ENCODE data around the gene GLUL. TPM values are rescaled to one million over a fixed set of nuclear protein-coding genes. Genes with fewer than 3 reads are reported as not detected.

Gene GLUL
- total RNA-seq, 3 donors from 2014 or later: 1,940 to 10,612 (median 2,824) TPM

DNA sequence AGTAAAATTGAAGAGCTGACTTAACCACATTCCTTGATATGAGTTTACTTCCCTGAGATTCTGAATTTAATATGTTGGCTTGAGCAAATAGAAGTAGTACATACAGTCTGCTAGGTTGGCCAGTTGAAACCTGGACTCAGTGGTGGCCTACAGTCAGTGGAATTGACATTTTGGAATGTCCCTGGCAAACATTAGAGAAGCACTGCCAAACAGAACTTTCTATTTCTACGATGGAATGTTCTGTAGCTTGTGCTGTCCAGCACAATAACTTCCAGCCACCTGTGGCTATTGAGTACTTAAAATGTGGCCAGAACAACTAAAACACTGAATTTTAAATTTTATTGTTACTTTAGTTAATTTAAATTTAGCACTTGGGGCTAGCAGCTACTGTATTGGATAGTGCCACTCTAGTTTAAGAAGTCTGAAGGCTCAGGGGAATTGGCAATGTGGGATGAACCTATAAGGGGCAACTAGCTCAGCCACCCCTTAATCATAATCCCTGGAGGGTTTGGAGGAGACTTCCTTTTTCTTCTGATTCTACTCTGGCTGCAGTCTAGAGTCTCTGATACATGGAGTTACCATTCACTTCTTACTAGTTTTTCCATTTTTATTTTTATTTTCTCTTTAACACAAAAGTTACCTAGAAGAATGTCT, 19.2 kb upstream of the GLUL start:
- Histone ChIP-seq H3K27ac (no peak overlapping the region), H3K4me3 (no peak overlapping the region)

DNA sequence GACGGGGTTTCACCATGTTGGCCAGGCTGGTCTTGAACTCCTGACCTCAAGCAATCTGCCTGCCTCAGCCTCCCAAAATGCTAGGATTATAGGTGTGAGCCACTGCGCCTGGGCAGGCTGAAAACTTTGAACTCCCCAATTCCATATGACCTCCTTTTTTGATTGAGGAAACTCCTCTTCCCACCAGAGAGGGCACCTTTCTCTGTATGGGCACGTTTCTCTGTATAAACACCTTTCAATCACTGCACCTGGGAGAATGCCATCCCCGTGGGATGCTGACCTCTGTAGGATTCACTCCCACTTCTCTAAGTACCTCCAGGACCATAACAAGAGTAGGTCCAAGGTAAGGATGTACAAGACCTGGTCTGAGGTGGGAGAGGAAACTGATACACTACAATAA, 18.5 kb upstream of the GLUL start:
- TF ChIP-seq CTCF (IDR thresholded peaks at IDR 0.05) (no peak), POLR2AphosphoS5 (IDR thresholded peaks at IDR 0.05) (no peak), POLR2A (IDR thresholded peaks at IDR 0.05) (no peak)
- Histone ChIP-seq H3K9me3 (no peaks in the 10 kb centered on the region), H3K4me1 (no peaks in the 10 kb centered on the region), H3K27ac (no peak overlapping the region), H3K4me3 (no peak overlapping the region), H3K27me3 (peaks cover 0 to 5% of the 10 kb centered on the region in 2 donors), H3K36me3 (no peaks in the 10 kb centered on the region)
- intact Hi-C loops (cut with DNase I; ENCODE audit: low total_unique reads): no loop called here
- DNase-seq (ENCODE audit: low spot score in 2 of 2): no peak

More for the DNA sequence above, 19.2 kb upstream of the GLUL start:
- Histone ChIP-seq H3K9me3 (no peaks in the 10 kb centered on the region), H3K4me1 (no peaks in the 10 kb centered on the region), H3K36me3 (no peaks in the 10 kb centered on the region), H3K27me3 (peaks cover 0 to 5% of the 10 kb centered on the region in 2 donors)
- TF ChIP-seq POLR2A (IDR thresholded peaks at IDR 0.05) (no peak), CTCF (IDR thresholded peaks at IDR 0.05) (no peak), POLR2AphosphoS5 (IDR thresholded peaks at IDR 0.05) (no peak)
- no peak for DNase-seq (ENCODE audit: low spot score in 2 of 2)
- intact Hi-C loops (cut with DNase I; ENCODE audit: low total_unique reads): no loop called here

DNA sequence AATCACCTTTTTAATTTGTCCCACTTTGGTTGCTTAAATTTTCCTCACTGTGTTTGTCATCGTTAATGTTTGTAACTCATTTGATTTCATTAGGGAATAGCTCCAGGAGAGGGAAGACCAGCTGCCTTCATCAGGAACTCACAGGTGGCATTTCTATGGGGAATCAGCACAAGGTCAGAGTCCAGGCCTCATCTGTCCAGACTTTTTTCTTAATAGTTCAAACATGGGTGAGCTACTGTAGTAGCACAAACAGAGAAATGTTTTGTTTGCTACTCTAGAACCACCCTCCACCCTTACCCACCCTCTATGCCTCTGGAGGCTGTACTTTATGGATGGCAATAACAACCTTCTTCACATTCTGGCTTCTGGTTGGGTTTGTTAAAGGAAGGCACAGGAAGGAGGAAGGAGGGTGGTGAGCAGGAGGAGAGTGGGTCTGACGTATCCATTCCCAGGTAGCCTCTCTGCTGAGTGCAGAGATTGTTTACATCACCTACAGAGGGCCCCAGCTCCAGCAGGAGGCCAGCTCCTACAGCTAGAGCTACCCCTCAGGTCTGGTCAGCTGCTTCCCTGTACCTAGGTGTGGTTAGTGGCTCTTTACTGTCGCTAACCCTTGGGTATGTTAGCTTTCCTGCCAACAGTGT, 17.0 kb upstream of the GLUL start:
- TF ChIP-seq CTCF (IDR thresholded peaks at IDR 0.05) (no peak), POLR2A (IDR thresholded peaks at IDR 0.05) (no peak), POLR2AphosphoS5 (IDR thresholded peaks at IDR 0.05) (no peak)
- H3K36me3 ChIP-seq: no peaks in the 10 kb centered on the region
- no peak overlapping the region for H3K4me3 ChIP-seq
- H3K27me3 ChIP-seq: no peaks in the 10 kb centered on the region
- no peak for DNase-seq (ENCODE audit: low spot score in 2 of 2)
- no peaks in the 10 kb centered on the region for H3K9me3 ChIP-seq
- no peak overlapping the region for H3K27ac ChIP-seq
- intact Hi-C loops (cut with DNase I; ENCODE audit: low total_unique reads): no loop called here
- no peaks in the 10 kb centered on the region for H3K4me1 ChIP-seq

DNA sequence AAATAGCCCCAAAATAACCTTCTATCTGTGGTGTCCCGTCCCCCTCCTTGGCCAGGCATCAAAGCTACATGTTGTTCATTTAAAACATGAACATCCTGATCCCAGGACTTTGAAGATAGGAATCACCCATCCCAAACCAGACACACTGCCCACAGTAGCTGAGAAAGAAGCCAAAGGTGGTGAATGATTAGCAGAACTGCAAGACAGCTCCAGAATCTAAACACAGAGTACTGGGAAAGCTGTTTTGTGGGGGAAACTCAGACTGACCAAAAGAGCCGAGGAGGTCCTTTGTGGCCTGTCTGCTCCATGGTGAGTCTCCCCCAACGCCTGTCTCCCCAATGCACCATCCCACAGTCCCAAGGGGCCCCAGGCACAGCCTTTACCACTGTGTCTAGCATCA, 16.1 kb upstream of the GLUL start:
- Histone ChIP-seq H3K27me3 (no peaks in the 10 kb centered on the region), H3K36me3 (no peaks in the 10 kb centered on the region), H3K4me3 (no peak overlapping the region), H3K9me3 (no peaks in the 10 kb centered on the region), H3K4me1 (no peaks in the 10 kb centered on the region), H3K27ac (no peak overlapping the region)
- no peak for DNase-seq (ENCODE audit: low spot score in 2 of 2)
- intact Hi-C loops (cut with DNase I; ENCODE audit: low total_unique reads): no loop called here
- TF ChIP-seq POLR2AphosphoS5 (IDR thresholded peaks at IDR 0.05): no peak
- TF ChIP-seq POLR2A (IDR thresholded peaks at IDR 0.05): no peak
- TF ChIP-seq CTCF (IDR thresholded peaks at IDR 0.05): no peak

- no peak overlapping the region for H3K27ac ChIP-seq
- no peak overlapping the region for H3K4me3 ChIP-seq
- no peaks in the 10 kb centered on the region for H3K27me3 ChIP-seq
- H3K9me3 ChIP-seq: no peaks in the 10 kb centered on the region
- H3K4me1 ChIP-seq: no peaks in the 10 kb centered on the region
- DNase-seq (ENCODE audit: low spot score in 2 of 2): no peak
- H3K36me3 ChIP-seq: no peaks in the 10 kb centered on the region
- no peak for TF ChIP-seq POLR2AphosphoS5 (IDR thresholded peaks at IDR 0.05)
- intact Hi-C loops (cut with DNase I; ENCODE audit: low total_unique reads): no loop called here
These were observed 14.4 kb upstream of the GLUL start for GRCh38 chr1:182406012-182406411.

Measured in breast epithelium (tissue), 4 donors.